GM13976 (cell line): ENCODE measurements around the gene SRGAP1.

Source experiments
- DNase-seq: peaks from one replicate; pipeline ENCODE4 v3.0.0; 2012; ENCODE audit warnings: low spot score
- CTCF ChIP-seq: IDR thresholded peaks from 2 replicates; pipeline ENCODE4 v1.5.1; 2012; ENCODE audit warnings: borderline replicate concordance, mild to moderate bottlenecking; ENCODE audit not compliant: insufficient read depth; ENCODE audit errors: extremely low read depth, missing control alignments, control extremely low read depth
- in situ Hi-C: fragments of 300-500 bp; cut with MboI; formaldehyde crosslinking; loops from one replicate; pipeline ENCODE4 v1.12.0; 2022; ENCODE audit warnings: low sequenced_read_pairs, mixed read lengths, inconsistent platforms; ENCODE audit not compliant: unreplicated experiment

SRGAP1 gene

DNA sequence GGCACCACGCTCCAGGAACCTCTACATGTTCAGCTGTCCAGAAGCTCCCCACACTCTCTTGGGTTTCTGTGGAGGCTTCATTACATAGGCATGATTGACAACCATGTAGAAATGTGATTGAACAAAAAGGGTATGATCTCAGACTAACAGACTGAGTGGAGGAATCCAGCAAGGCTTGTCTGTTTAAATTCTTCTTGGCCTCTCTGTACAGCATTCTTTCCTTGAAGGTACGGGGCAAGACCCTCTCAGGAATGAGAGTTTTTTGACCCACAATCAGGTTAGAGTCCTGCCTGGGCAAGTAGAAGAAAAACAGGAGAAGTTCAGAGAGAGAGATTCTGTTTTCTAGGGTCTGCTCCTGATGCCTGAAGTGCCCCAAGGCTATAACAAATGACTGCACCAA lies 40.9 kb downstream of the SRGAP1 start:
- in situ Hi-C loops, result no loop called here

DNA sequence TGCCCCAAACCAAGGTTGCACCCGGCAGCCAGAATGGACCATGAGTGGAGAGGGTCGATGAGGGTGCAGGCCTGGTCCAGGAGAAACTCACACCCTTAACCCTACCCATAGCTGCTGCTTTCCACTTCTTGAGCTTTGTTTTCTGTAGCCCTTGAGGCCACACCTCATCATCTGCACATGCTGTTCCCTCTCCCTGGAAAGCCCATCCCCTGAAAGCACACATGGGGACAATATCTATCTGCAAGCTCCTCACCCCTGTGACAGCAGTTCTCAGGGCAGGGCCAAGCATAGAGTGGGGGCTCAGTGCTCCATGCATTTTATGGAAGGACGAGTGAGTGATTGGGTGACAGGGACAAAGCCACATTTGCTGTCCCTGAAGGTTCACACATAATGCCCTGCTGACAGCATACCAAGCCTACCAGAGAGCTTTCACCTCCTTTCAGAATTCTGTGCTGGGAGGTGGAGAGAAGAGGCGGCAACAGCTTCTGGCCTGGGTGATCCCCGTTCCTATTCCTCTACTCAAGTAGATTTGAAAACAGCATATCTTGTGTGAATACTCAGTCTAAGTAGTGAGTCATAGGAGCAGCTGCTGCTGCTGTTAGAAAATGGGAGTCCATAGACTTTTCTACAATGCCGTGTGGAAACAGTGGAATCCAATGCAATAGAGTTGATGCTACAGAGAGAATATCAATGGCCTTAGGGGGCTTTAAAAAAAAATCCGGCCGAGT lies 44.6 kb downstream of the SRGAP1 start:
- DNase-seq, result no peak
- no peak for TF ChIP-seq CTCF
- in situ Hi-C loops, result no loop called here

More for the DNA sequence above, 40.9 kb downstream of the SRGAP1 start:
- DNase-seq, result no peak
- TF ChIP-seq CTCF, result no peak

GRCh38 chr12:63889721-63890509 lies 45.4 kb downstream of the SRGAP1 start:
- TF ChIP-seq CTCF, result no peak
- in situ Hi-C loops, result no loop called here
- DNase-seq, result no peak

- in situ Hi-C loops, result no loop called here
- no peak for DNase-seq
- no peak for TF ChIP-seq CTCF
These were observed 48.7 kb downstream of the SRGAP1 start for GRCh38 chr12:63893170-63893569.

DNA sequence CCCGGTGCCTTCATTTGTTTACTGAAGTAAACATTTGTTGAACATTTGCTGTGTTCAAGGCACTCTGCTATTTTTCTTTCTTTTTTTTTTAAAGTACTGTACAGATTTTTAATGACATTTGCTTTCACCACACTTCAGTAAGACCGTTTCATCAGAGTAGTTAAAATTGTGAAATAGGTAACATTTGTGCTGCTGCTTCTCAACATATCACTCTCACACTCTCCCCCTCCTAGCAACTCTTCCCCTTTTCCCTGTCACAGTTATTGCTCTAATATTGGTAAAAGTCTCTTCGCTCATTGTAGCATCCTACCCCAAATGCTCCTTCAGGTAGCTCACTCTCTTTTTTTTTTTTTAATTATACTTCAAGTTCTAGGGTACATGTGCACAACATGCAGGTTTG lies 49.6 kb downstream of the SRGAP1 start:
- in situ Hi-C loops, result no loop called here
- no peak for DNase-seq
- TF ChIP-seq CTCF, result no peak

DNA sequence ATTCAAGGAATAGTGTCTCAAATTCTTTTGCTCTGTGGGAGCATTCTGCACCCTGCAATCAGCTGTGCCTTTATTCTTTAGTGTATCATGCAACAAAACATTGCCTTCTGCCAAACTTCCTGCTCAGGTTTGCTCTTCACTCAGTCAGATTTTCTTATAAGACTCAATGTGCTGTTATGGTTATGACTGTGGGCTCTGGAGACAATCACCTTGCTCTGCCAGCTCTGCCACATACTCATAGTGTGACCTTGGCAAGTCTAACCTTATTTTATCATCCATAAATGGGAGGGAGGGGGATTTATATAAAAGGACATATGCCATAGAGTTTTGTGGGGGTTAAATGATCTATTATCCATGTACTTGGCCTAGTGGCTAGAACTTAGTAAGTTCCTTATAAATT lies 51.3 kb downstream of the SRGAP1 start:
- no peak for DNase-seq
- in situ Hi-C loops, result no loop called here
- TF ChIP-seq CTCF, result no peak
